Activated CD8-positive, alpha-beta T cell treated with anti-CD3 and anti-CD28 coated beads for 36 hours (primary cell): ENCODE data around the gene RUNX1. TPM values are rescaled to one million over a fixed set of nuclear protein-coding genes. Genes with fewer than 3 reads are reported as not detected.

Experiments
- ATAC-seq: fragments of 200-7000 bp; cut with Tn5 transposase; one replicate; pipeline ENCODE4 v1.10.0; 2021; ENCODE audit warnings: mild to moderate bottlenecking, moderate library complexity
- CTCF ChIA-PET: fragments of 350-600 bp; sonication (Branson Sonifier 250); formaldehyde crosslinking; loops from one replicate; lab custom pipeline; 2021; ENCODE audit warnings: antibody characterized with exemption; lab: Charles Lee
- POLR2A ChIA-PET: fragments of 350-600 bp; sonication (Branson Sonifier 250); formaldehyde crosslinking; loops from one replicate; lab custom pipeline; 2021; ENCODE audit warnings: antibody characterized with exemption; lab: Charles Lee
- DNase-seq: peaks from one replicate; pipeline ENCODE4 v3.0.0-alpha.2; 2020
- H3K27ac Mint-ChIP-seq: one replicate; pipeline ENCODE4 v1.8.0; 2021; ENCODE audit warnings: mild to moderate bottlenecking, mixed read lengths
- H3K27me3 Mint-ChIP-seq: one replicate; pipeline ENCODE4 v1.8.0; 2021; ENCODE audit warnings: mixed read lengths
- H3K36me3 Mint-ChIP-seq: one replicate; pipeline ENCODE4 v1.8.0; 2021; ENCODE audit warnings: low read depth, mixed read lengths
- H3K4me1 Mint-ChIP-seq: one replicate; pipeline ENCODE4 v1.8.0; 2021; ENCODE audit warnings: low read depth, mixed read lengths
- H3K4me3 Mint-ChIP-seq: one replicate; pipeline ENCODE4 v1.8.0; 2021; ENCODE audit warnings: mild to moderate bottlenecking, moderate library complexity, mixed read lengths
- H3K9me3 Mint-ChIP-seq: one replicate; pipeline ENCODE4 v1.8.0; 2021; ENCODE audit warnings: mixed read lengths
- CTCF ChIP-seq: fragments of 200-600 bp; IDR thresholded peaks from one replicate; pipeline ENCODE4 v1.8.0; 2022; ENCODE audit warnings: antibody characterized with exemption, mild to moderate bottlenecking
- intact Hi-C: fragments of 100-400 bp; cut with micrococcal nuclease; formaldehyde crosslinking; loops from one replicate; pipeline ENCODE4 v1.10.0; 2022
- total RNA-seq, 2 experiments: library from RNA; stranded (reverse); gene quantifications; one replicate each; pipeline ENCODE4 v1.2.3, GENCODE V29; 2021

Gene RUNX1
- total RNA-seq, 2 experiments from 2014 or later = 18.7 to 19.0 TPM

GRCh38 chr21:34888569-34889319 is 160.4 kb downstream of the RUNX1 start:
- H3K9me3 Mint-ChIP-seq = no peaks in the 10 kb centered on the region
- POLR2A ChIA-PET = interaction anchor here (0.6 to 7.3 kb wide), 31 partner anchors 9 to 1432 kb away, joined by 3 to 136 read pairs (median 5); no protein-coding TSS in a partner anchor
- H3K4me1 Mint-ChIP-seq = peaks cover 42% of the 10 kb centered on the region
- peak; percentile 50 for ATAC-seq
- H3K27ac Mint-ChIP-seq = peak overlapping the region; percentile 98
- intact Hi-C loops = loop anchor here (1.0 to 10.0 kb wide), 6 partner anchors 46 to 512 kb away; no protein-coding TSS in a partner anchor
- peaks cover 1% of the 10 kb centered on the region for H3K27me3 Mint-ChIP-seq
- H3K36me3 Mint-ChIP-seq = peaks cover 5% of the 10 kb centered on the region
- H3K4me3 Mint-ChIP-seq = peak overlapping the region; percentile 93
- TF ChIP-seq CTCF = no peak
- CTCF ChIA-PET = interaction anchor here (0.9 to 7.4 kb wide), 23 partner anchors 10 to 315 kb away, joined by 3 to 89 read pairs (median 7); partner anchors contain the start of gene RUNX1
- DNase-seq = peak; percentile 87

GRCh38 chr21:34887725-34888568 is 161.2 kb downstream of the RUNX1 start:
- peaks cover 5% of the 10 kb centered on the region for H3K36me3 Mint-ChIP-seq
- H3K27ac Mint-ChIP-seq = peak overlapping the region; percentile 98
- ATAC-seq (peak; percentile 67), DNase-seq (peak; percentile 94)
- ChIA-PET POLR2A (interaction anchor here (0.6 to 7.3 kb wide), 32 partner anchors 8 to 1433 kb away, joined by 3 to 136 read pairs (median 5); no protein-coding TSS in a partner anchor), CTCF (interaction anchor here (0.7 to 7.4 kb wide), 14 partner anchors 47 to 513 kb away, joined by 3 to 89 read pairs (median 6); partner anchors contain the start of gene RUNX1)
- H3K27me3 Mint-ChIP-seq = peaks cover 1% of the 10 kb centered on the region
- no peak for TF ChIP-seq CTCF
- H3K4me1 Mint-ChIP-seq = peaks cover 44% of the 10 kb centered on the region
- peak overlapping the region; percentile 93 for H3K4me3 Mint-ChIP-seq
- intact Hi-C loops = loop anchor here (1.0 to 10.0 kb wide), 6 partner anchors 47 to 513 kb away; no protein-coding TSS in a partner anchor
- no peaks in the 10 kb centered on the region for H3K9me3 Mint-ChIP-seq

GRCh38 chr21:34887105-34887442 is 162.0 kb downstream of the RUNX1 start:
- Mint-ChIP-seq H3K36me3 (peaks cover 5% of the 10 kb centered on the region), H3K27ac (peak overlapping the region; percentile 98), H3K27me3 (peaks cover 1% of the 10 kb centered on the region), H3K4me3 (peak overlapping the region; percentile 93), H3K4me1 (peaks cover 48% of the 10 kb centered on the region), H3K9me3 (no peaks in the 10 kb centered on the region)
- no peak for ATAC-seq
- ChIA-PET CTCF (interaction anchor here (0.7 to 7.4 kb wide), 16 partner anchors 9 to 953 kb away, joined by 3 to 89 read pairs (median 6); partner anchors contain the start of gene RUNX1), POLR2A (interaction anchor here (0.6 to 7.3 kb wide), 23 partner anchors 12 to 387 kb away, joined by 3 to 136 read pairs (median 5); no protein-coding TSS in a partner anchor)
- peak; percentile 49 for DNase-seq
- intact Hi-C loops = loop anchor here (5.0 to 10.0 kb wide), 2 partner anchors 80 to 142 kb away; no protein-coding TSS in a partner anchor
- no peak for TF ChIP-seq CTCF

- peaks cover 48% of the 10 kb centered on the region for H3K4me1 Mint-ChIP-seq
- H3K27me3 Mint-ChIP-seq = peaks cover 1% of the 10 kb centered on the region
- peak overlapping the region; percentile 98 for H3K27ac Mint-ChIP-seq
- peak; percentile 51 for DNase-seq
- POLR2A ChIA-PET = interaction anchor here (0.7 to 7.3 kb wide), 22 partner anchors 13 to 319 kb away, joined by 3 to 136 read pairs (median 6); no protein-coding TSS in a partner anchor
- peak overlapping the region; percentile 93 for H3K4me3 Mint-ChIP-seq
- no peaks in the 10 kb centered on the region for H3K9me3 Mint-ChIP-seq
- H3K36me3 Mint-ChIP-seq = peaks cover 5% of the 10 kb centered on the region
- peak; percentile 4 for TF ChIP-seq CTCF
- CTCF ChIA-PET = interaction anchor here (0.7 to 7.4 kb wide), 14 partner anchors 9 to 954 kb away, joined by 3 to 89 read pairs (median 4); partner anchors contain the start of gene RUNX1
- no peak for ATAC-seq
- intact Hi-C loops = loop anchor here (5.0 to 10.0 kb wide), 2 partner anchors 79 to 142 kb away; no protein-coding TSS in a partner anchor
Observed at GRCh38 chr21:34886240-34887104, 162.6 kb downstream of the RUNX1 start.
